KOPT-K1 (cell line): Measurements from ENCODE around the gene HBP1.
"Not testable (repeated sequence)": the region's sequence is repeated elsewhere in the genome, so short reads cannot be mapped to it uniquely, and the experiment has no call there.

Source experiments
- H3K27ac ChIP-seq: fragments of 200-600 bp; sonication (generic); 2 replicates; pipeline ENCODE4 v1.5.1; 2016; ENCODE audit warnings: antibody characterized with exemption, mild to moderate bottlenecking, low read depth, low read length; ENCODE audit not compliant: poor library complexity, severe bottlenecking
- H3K36me3 ChIP-seq: fragments of 200-600 bp; sonication (generic); 2 replicates; pipeline ENCODE4 v1.5.1; 2017; ENCODE audit warnings: antibody characterized with exemption, mild to moderate bottlenecking, low read length, moderate library complexity; ENCODE audit not compliant: insufficient read depth
- H3K9me3 ChIP-seq: fragments of 200-600 bp; sonication (generic); 2 replicates; pipeline ENCODE4 v1.5.1; 2017; ENCODE audit warnings: antibody characterized with exemption, low read length, mild to moderate bottlenecking; ENCODE audit not compliant: insufficient read depth, poor library complexity, severe bottlenecking

Gene HBP1

GRCh38 chr7:107147464-107148393, 21.1 kb upstream of the HBP1 start:
- no peaks in the 10 kb centered on the region for H3K9me3 ChIP-seq
- no peak overlapping the region for H3K27ac ChIP-seq
- H3K36me3 ChIP-seq: no peaks in the 10 kb centered on the region

- Histone ChIP-seq H3K9me3 (no peaks in the 10 kb centered on the region), H3K27ac (no peak overlapping the region), H3K36me3 (no peaks in the 10 kb centered on the region)
These were observed 20.1 kb upstream of the HBP1 start for GRCh38 chr7:107148721-107149120.

- Histone ChIP-seq H3K36me3 (no peaks in the 10 kb centered on the region), H3K9me3 (no peaks in the 10 kb centered on the region), H3K27ac (no peak overlapping the region)
These were observed 18.9 kb upstream of the HBP1 start for GRCh38 chr7:107149863-107150262.

GRCh38 chr7:107150375-107151073, 18.3 kb upstream of the HBP1 start:
- Histone ChIP-seq H3K9me3 (no peaks in the 10 kb centered on the region), H3K27ac (no peak overlapping the region), H3K36me3 (no peaks in the 10 kb centered on the region)

- Histone ChIP-seq H3K27ac (no peak overlapping the region), H3K36me3 (no peaks in the 10 kb centered on the region), H3K9me3 (no peaks in the 10 kb centered on the region)
These were observed 17.3 kb upstream of the HBP1 start for GRCh38 chr7:107151538-107151937.

GRCh38 chr7:107152011-107152410, 16.8 kb upstream of the HBP1 start:
- no peaks in the 10 kb centered on the region for H3K9me3 ChIP-seq
- no peaks in the 10 kb centered on the region for H3K36me3 ChIP-seq
- H3K27ac ChIP-seq: no peak overlapping the region

- Histone ChIP-seq H3K9me3 (no peaks in the 10 kb centered on the region), H3K36me3 (no peaks in the 10 kb centered on the region), H3K27ac (no peak overlapping the region)
These were observed 14.0 kb upstream of the HBP1 start for GRCh38 chr7:107154826-107155225.

GRCh38 chr7:107155726-107156125, 13.1 kb upstream of the HBP1 start:
- not testable (repeated sequence) for H3K9me3 ChIP-seq, H3K36me3 ChIP-seq, H3K27ac ChIP-seq

- no peaks in the 10 kb centered on the region for H3K36me3 ChIP-seq
- H3K27ac ChIP-seq: no peak overlapping the region
- H3K9me3 ChIP-seq: no peaks in the 10 kb centered on the region
These were observed 11.7 kb upstream of the HBP1 start for GRCh38 chr7:107157091-107157490.

- no peaks in the 10 kb centered on the region for H3K36me3 ChIP-seq
These were observed 10.8 kb upstream of the HBP1 start for GRCh38 chr7:107158028-107158427.

GRCh38 chr7:107160389-107160788, 8.4 kb upstream of the HBP1 start:
- Histone ChIP-seq H3K9me3 (no peaks in the 10 kb centered on the region), H3K36me3 (no peaks in the 10 kb centered on the region), H3K27ac (no peak overlapping the region)

More at GRCh38 chr7:107158028-107158427, 10.8 kb upstream of the HBP1 start:
- Histone ChIP-seq H3K9me3 (no peaks in the 10 kb centered on the region), H3K27ac (no peak overlapping the region)

- H3K27ac ChIP-seq: no peak overlapping the region
- no peaks in the 10 kb centered on the region for H3K9me3 ChIP-seq
- H3K36me3 ChIP-seq: no peaks in the 10 kb centered on the region
These were observed 7.4 kb upstream of the HBP1 start for GRCh38 chr7:107161415-107161814.

GRCh38 chr7:107162475-107162874, 6.3 kb upstream of the HBP1 start:
- Histone ChIP-seq H3K9me3 (no peaks in the 10 kb centered on the region), H3K36me3 (no peaks in the 10 kb centered on the region), H3K27ac (no peak overlapping the region)

- no peaks in the 10 kb centered on the region for H3K36me3 ChIP-seq
- H3K9me3 ChIP-seq: no peaks in the 10 kb centered on the region
- no peak overlapping the region for H3K27ac ChIP-seq
These were observed 4.7 kb upstream of the HBP1 start for GRCh38 chr7:107164092-107164491.

GRCh38 chr7:107165341-107165740, 3.5 kb upstream of the HBP1 start:
- Histone ChIP-seq H3K27ac (no peak overlapping the region), H3K36me3 (no peaks in the 10 kb centered on the region), H3K9me3 (no peaks in the 10 kb centered on the region)
